PC-3 (cell line): ENCODE data around the gene CROCC2. TPM values are rescaled to one million over a fixed set of nuclear protein-coding genes. Genes with fewer than 3 reads are reported as not detected.

ENCODE experiments used
- ATAC-seq: fragments of 200-7000 bp; cut with Tn5 transposase; 2 replicates; pipeline ENCODE4 v1.9.1; 2020; ENCODE audit warnings: mild to moderate bottlenecking, moderate library complexity
- BruUV-seq: library from RNA; stranded (reverse); fragments of 400-500 nt; replicated peaks from 2 replicates; lab custom pipeline; 2021; lab: Mats Ljungman, UMichigan
- CTCF ChIA-PET: fragments of 300-600 bp; sonication (Branson Sonifier 250); formaldehyde crosslinking; loops from one replicate; lab custom pipeline; 2022; ENCODE audit warnings: antibody characterized with exemption; lab: Charles Lee
- POLR2A ChIA-PET: fragments of 300-600 bp; sonication (Branson Sonifier 250); formaldehyde crosslinking; loops from one replicate; lab custom pipeline; 2022; ENCODE audit warnings: antibody characterized with exemption; ENCODE audit not compliant: unreplicated experiment; lab: Charles Lee
- DNase-seq: peaks from one replicate; pipeline ENCODE4 v3.0.0-alpha.2; 2015
- H2AFZ ChIP-seq: fragments of 300-600 bp; sonication (generic); 2 replicates; pipeline ENCODE4 v1.6.0; 2016; ENCODE audit warnings: antibody characterized with exemption, low read length
- H3F3A ChIP-seq: fragments of 300-600 bp; sonication (generic); one replicate; pipeline ENCODE4 v1.6.0; 2017; ENCODE audit warnings: antibody characterized with exemption, low read length, control low read depth, mild to moderate bottlenecking; ENCODE audit not compliant: unreplicated experiment
- H3K27ac ChIP-seq: fragments of 300-600 bp; sonication (generic); 2 replicates; pipeline ENCODE4 v1.5.1; 2016; ENCODE audit warnings: mild to moderate bottlenecking, low read length
- H3K27me3 ChIP-seq: fragments of 300-600 bp; sonication (generic); 2 replicates; pipeline ENCODE4 v1.6.1; 2016; ENCODE audit warnings: low read length, mixed read lengths
- H3K36me3 ChIP-seq: fragments of 300-600 bp; sonication (generic); 2 replicates; pipeline ENCODE4 v1.6.1; 2016; ENCODE audit warnings: low read depth, mixed run types, low read length, mixed read lengths
- H3K4me1 ChIP-seq: fragments of 300-600 bp; sonication (generic); 2 replicates; pipeline ENCODE4 v1.5.1; 2016; ENCODE audit warnings: low read length; ENCODE audit not compliant: insufficient read depth
- H3K4me2 ChIP-seq: fragments of 300-600 bp; sonication (generic); 2 replicates; pipeline ENCODE4 v1.6.0; 2016; ENCODE audit warnings: low read length
- H3K4me3 ChIP-seq: fragments of 300-600 bp; sonication (generic); 2 replicates; pipeline ENCODE4 v1.5.1; 2016; ENCODE audit warnings: mild to moderate bottlenecking, low read length, mixed read lengths
- H3K79me2 ChIP-seq: fragments of 300-600 bp; sonication (generic); 2 replicates; pipeline ENCODE4 v1.6.1; 2017; ENCODE audit warnings: low read length, mixed read lengths
- H3K9ac ChIP-seq: fragments of 300-600 bp; sonication (generic); 2 replicates; pipeline ENCODE4 v1.6.0; 2016; ENCODE audit warnings: mild to moderate bottlenecking, low read length
- H3K9me2 ChIP-seq: fragments of 300-600 bp; sonication (generic); replicated peaks from 2 replicates; pipeline ENCODE4 v1.6.1; 2016; ENCODE audit warnings: mixed run types, low read length, mixed read lengths
- H3K9me3 ChIP-seq: fragments of 300-600 bp; sonication (generic); 2 replicates; pipeline ENCODE4 v1.6.1; 2016; ENCODE audit warnings: low read length, mixed read lengths
- H4K20me1 ChIP-seq: fragments of 300-600 bp; sonication (generic); 2 replicates; pipeline ENCODE4 v1.6.1; 2016; ENCODE audit warnings: low read length, mixed read lengths
- CTCF ChIP-seq: fragments of 300-600 bp; sonication (generic); conservative IDR thresholded peaks from 2 replicates; pipeline ENCODE4 v1.5.1; 2017; ENCODE audit warnings: antibody characterized with exemption, low read depth, mild to moderate bottlenecking, low read length
- EZH2 ChIP-seq: fragments of 300-600 bp; sonication (generic); IDR thresholded peaks from one replicate; pipeline ENCODE4 v1.6.1; 2017; ENCODE audit warnings: antibody characterized with exemption, mild to moderate bottlenecking, low read length; ENCODE audit not compliant: unreplicated experiment
- EZH2phosphoT487 ChIP-seq: fragments of 300-600 bp; sonication (generic); IDR thresholded peaks from 2 replicates; pipeline ENCODE4 v1.6.1; 2018; ENCODE audit warnings: mild to moderate bottlenecking, antibody characterized with exemption, low read length, borderline replicate concordance
- intact Hi-C: fragments of 100-400 bp; cut with micrococcal nuclease; formaldehyde crosslinking; loops from 2 replicates; pipeline ENCODE4 v1.9.0; 2023
- total RNA-seq: library from RNA; depleted of rRNA; stranded (reverse); fragments of >200 nt; gene quantifications from 2 replicates; pipeline ENCODE4 v1.2.3, GENCODE V29; 2014

The CROCC2 gene
- total RNA-seq, 1 experiment from 2014 or later = not detected

GRCh38 chr2:241006412-241006811 is 100.3 kb downstream of the CROCC2 start:
- Histone ChIP-seq H3K9me3 (peaks cover 15% of the 10 kb centered on the region), H3K4me2 (no peak overlapping the region), H3K27me3 (no peaks in the 10 kb centered on the region), H3K27ac (no peak overlapping the region), H3K9ac (no peak overlapping the region), H3K79me2 (no peaks in the 10 kb centered on the region), H3K36me3 (no peaks in the 10 kb centered on the region; the same call in 1 of the 2 replicates), H3K9me2 (no peaks in the 10 kb centered on the region), H3F3A (no peaks in the 10 kb centered on the region), H4K20me1 (no peaks in the 10 kb centered on the region), H3K4me3 (no peak overlapping the region), H2AFZ (no peak overlapping the region), H3K4me1 (peaks cover 9% of the 10 kb centered on the region)
- DNase-seq (no peak), ATAC-seq (no peak)
- intact Hi-C loops = no loop called here
- TF ChIP-seq EZH2phosphoT487 (no peak), EZH2 (no peak), CTCF (no peak)
- BruUV-seq = no TSS peak
- CTCF ChIA-PET = no interaction called here
- POLR2A ChIA-PET = no interaction called here

- H3K36me3 ChIP-seq = no peaks in the 10 kb centered on the region; the same call in 1 of the 2 replicates
- H3K4me3 ChIP-seq = no peak overlapping the region
- no peak for DNase-seq
- ChIA-PET CTCF (no interaction called here), POLR2A (no interaction called here)
- TF ChIP-seq EZH2 = no peak
- no peak for TF ChIP-seq CTCF
- TF ChIP-seq EZH2phosphoT487 = no peak
- H3K4me1 ChIP-seq = peaks cover 9% of the 10 kb centered on the region
- no peak for ATAC-seq
- BruUV-seq = no TSS peak
- no peaks in the 10 kb centered on the region for H3F3A ChIP-seq
- no peaks in the 10 kb centered on the region for H4K20me1 ChIP-seq
- no peaks in the 10 kb centered on the region for H3K79me2 ChIP-seq
- no peak overlapping the region for H3K9ac ChIP-seq
- H3K27ac ChIP-seq = no peak overlapping the region
- intact Hi-C loops = no loop called here
- H3K9me3 ChIP-seq = peaks cover 15% of the 10 kb centered on the region
- H3K4me2 ChIP-seq = no peak overlapping the region
- H2AFZ ChIP-seq = no peak overlapping the region
- no peaks in the 10 kb centered on the region for H3K9me2 ChIP-seq
- no peaks in the 10 kb centered on the region for H3K27me3 ChIP-seq
Measured at GRCh38 chr2:241007111-241007510, 101.0 kb downstream of the CROCC2 start.

- H3K79me2 ChIP-seq = no peaks in the 10 kb centered on the region
- BruUV-seq = no TSS peak
- H3K4me3 ChIP-seq = no peak overlapping the region
- intact Hi-C loops = no loop called here
- H3K9ac ChIP-seq = no peak overlapping the region
- no peak for DNase-seq
- no peaks in the 10 kb centered on the region for H4K20me1 ChIP-seq
- H3K4me1 ChIP-seq = peaks cover 9% of the 10 kb centered on the region
- no peaks in the 10 kb centered on the region for H3F3A ChIP-seq
- ATAC-seq = no peak
- CTCF ChIA-PET = no interaction called here
- no peaks in the 10 kb centered on the region for H3K27me3 ChIP-seq
- no peak overlapping the region for H3K27ac ChIP-seq
- H3K4me2 ChIP-seq = no peak overlapping the region
- H3K36me3 ChIP-seq = no peaks in the 10 kb centered on the region; the same call in 1 of the 2 replicates
- H3K9me3 ChIP-seq = peaks cover 15% of the 10 kb centered on the region
- no peak overlapping the region for H2AFZ ChIP-seq
- TF ChIP-seq EZH2 (no peak), CTCF (no peak), EZH2phosphoT487 (no peak)
- H3K9me2 ChIP-seq = no peaks in the 10 kb centered on the region
- POLR2A ChIA-PET = no interaction called here
Measured at GRCh38 chr2:241007880-241008710, 102.0 kb downstream of the CROCC2 start.
